ENCODE measurements around the gene NXF1.

DNA sequence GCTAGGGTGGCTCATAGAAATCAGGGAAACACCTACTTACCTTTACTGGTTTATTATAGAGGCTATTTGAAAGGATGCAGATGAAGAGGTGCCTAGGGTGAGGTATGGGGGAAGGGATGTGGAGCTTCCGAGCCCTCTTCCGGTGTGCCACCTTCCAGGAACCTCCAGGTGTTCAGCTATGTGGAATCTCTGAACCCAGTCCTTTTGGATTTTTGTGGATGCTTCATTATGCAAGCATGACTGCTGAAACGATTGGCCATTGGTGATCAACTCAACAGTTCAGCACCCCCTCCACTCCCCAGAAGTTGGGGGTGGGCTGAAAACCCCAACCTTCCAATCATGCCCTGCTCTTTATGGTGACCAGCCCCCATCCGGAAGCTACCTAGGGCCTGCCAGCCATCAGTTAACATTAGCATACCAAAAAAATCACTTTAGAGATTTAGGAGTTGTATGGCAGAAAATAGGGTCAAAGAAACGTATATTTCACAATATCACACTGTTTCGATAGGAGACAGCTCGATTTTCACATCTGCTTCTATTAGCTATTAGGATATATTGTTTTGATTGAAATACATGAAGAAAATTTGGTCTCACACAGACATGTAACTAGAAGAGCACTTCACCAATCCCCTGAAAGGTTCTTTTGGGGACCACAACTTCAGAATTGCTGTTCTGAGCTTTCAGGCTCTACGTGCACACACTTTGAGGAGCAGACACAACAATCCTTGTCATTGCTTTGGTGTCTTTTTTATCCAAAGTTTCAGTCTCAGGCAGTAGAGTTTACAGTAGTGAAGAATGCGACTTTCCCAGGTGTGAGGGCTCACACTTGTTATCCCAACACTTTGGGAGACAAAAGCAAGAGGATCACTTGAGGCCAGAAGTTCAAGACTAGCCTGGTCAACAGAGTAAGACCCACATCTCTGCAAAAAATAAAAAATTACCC is 47.1 kb downstream of the NXF1 start:
- TF ChIP-seq ZSCAN29 (IDR thresholded peaks at IDR 0.05) (no peak), HDAC2 (IDR thresholded peaks at IDR 0.05) (no peak)
- TF ChIP-seq, protein P1, sequence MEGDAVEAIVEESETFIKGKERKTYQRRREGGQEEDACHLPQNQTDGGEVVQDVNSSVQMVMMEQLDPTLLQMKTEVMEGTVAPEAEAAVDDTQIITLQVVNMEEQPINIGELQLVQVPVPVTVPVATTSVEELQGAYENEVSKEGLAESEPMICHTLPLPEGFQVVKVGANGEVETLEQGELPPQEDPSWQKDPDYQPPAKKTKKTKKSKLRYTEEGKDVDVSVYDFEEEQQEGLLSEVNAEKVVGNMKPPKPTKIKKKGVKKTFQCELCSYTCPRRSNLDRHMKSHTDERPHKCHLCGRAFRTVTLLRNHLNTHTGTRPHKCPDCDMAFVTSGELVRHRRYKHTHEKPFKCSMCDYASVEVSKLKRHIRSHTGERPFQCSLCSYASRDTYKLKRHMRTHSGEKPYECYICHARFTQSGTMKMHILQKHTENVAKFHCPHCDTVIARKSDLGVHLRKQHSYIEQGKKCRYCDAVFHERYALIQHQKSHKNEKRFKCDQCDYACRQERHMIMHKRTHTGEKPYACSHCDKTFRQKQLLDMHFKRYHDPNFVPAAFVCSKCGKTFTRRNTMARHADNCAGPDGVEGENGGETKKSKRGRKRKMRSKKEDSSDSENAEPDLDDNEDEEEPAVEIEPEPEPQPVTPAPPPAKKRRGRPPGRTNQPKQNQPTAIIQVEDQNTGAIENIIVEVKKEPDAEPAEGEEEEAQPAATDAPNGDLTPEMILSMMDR (IDR thresholded peaks at IDR 0.05 in 2 of 3, conservative IDR thresholded peaks at IDR 0.05 in 1 of 3; ENCODE audit: control insufficient read depth in 2 of 3, extremely low read depth in 1 of 3, insufficient read depth in 1 of 3, low read depth in 3 of 3, low read length in 3 of 3) = no peak
